CD14-positive monocyte (primary cell): ENCODE results near the gene S100A1. TPM values are rescaled to one million over a fixed set of nuclear protein-coding genes. Genes with fewer than 3 reads are reported as not detected.
A peak's percentile ranks its signal among the peaks of the same experiment; 100 is the strongest.

Experiments used
- DNase-seq, 3 donors: peaks; one replicate each; pipeline ENCODE4 v3.0.0-alpha.2; 2011 to 2022
- H2AFZ ChIP-seq: 2 replicates; pipeline ENCODE4 v1.6.0; 2012; ENCODE audit warnings: mild to moderate bottlenecking, low read depth, low read length, inconsistent platforms; ENCODE audit not compliant: insufficient read depth, poor library complexity, severe bottlenecking
- H3K27ac ChIP-seq, 2 donors: 1 replicate in 1 of 2; 2 replicates in 1 of 2; pipeline ENCODE4 v1.5.1; 2012 to 2013; ENCODE audit warnings: low read length in 2 of 2, control low read depth in 1 of 2, inconsistent platforms in 1 of 2, low read depth in 1 of 2, mild to moderate bottlenecking in 1 of 2
- H3K27me3 ChIP-seq, 2 donors: one replicate each; pipeline versions ENCODE4 v1.6.0 to v1.6.1; 2011 to 2013; ENCODE audit warnings: low read length in 2 of 2; ENCODE audit not compliant: control insufficient read depth in 2 of 2, insufficient read depth in 2 of 2
- H3K36me3 ChIP-seq, 2 donors: replicated peaks in 1 of 2; 1 replicate in 1 of 2; 2 replicates in 1 of 2; pipeline versions ENCODE4 v1.5.1 to v1.6.1; 2012 to 2013; ENCODE audit warnings: low read length in 2 of 2, control low read depth in 1 of 2, inconsistent platforms in 1 of 2, mild to moderate bottlenecking in 1 of 2; ENCODE audit not compliant: insufficient read depth in 2 of 2, control insufficient read depth in 1 of 2
- H3K4me1 ChIP-seq, 2 donors: 1 replicate in 1 of 2; 2 replicates in 1 of 2; pipeline versions ENCODE4 v1.5.1 to v1.6.1; 2012 to 2013; ENCODE audit warnings: low read length in 2 of 2, control low read depth in 1 of 2, inconsistent platforms in 1 of 2, mild to moderate bottlenecking in 1 of 2, moderate library complexity in 1 of 2; ENCODE audit not compliant: insufficient read depth in 2 of 2, control insufficient read depth in 1 of 2
- H3K4me2 ChIP-seq: replicated peaks from 2 replicates; pipeline ENCODE3; 2012; ENCODE audit warnings: low read length, moderate library complexity, mild to moderate bottlenecking; ENCODE audit not compliant: poor library complexity, severe bottlenecking; ENCODE audit errors: extremely low read depth
- H3K4me3 ChIP-seq, 3 experiments: fragments of 200-600 bp in 1 of 3; sonication (generic) in 1 of 3; replicated peaks in 1 of 3; 1 replicate in 2 of 3; 2 replicates in 1 of 3; pipeline ENCODE4 v1.5.1; 2011 to 2013; ENCODE audit warnings: low read length in 3 of 3, mild to moderate bottlenecking in 3 of 3, control low read depth in 2 of 3, low read depth in 2 of 3, inconsistent platforms in 1 of 3, moderate library complexity in 1 of 3
- H3K79me2 ChIP-seq: 2 replicates; pipeline ENCODE4 v1.6.0; 2012; ENCODE audit warnings: mild to moderate bottlenecking, control low read depth, inconsistent platforms, low read length, moderate library complexity; ENCODE audit not compliant: insufficient read depth
- H3K9ac ChIP-seq: 2 replicates; pipeline ENCODE4 v1.6.0; 2017; ENCODE audit warnings: low read length, mild to moderate bottlenecking; ENCODE audit not compliant: insufficient read depth, poor library complexity, severe bottlenecking
- H3K9me3 ChIP-seq, 2 donors: replicated peaks in 1 of 2; 1 replicate in 1 of 2; 2 replicates in 1 of 2; pipeline versions ENCODE4 v1.5.1 to v1.6.1; 2012 to 2013; ENCODE audit warnings: low read length in 2 of 2, control low read depth in 1 of 2; ENCODE audit not compliant: control insufficient read depth in 1 of 2, insufficient read depth in 1 of 2
- H4K20me1 ChIP-seq: 2 replicates; pipeline ENCODE4 v1.6.0; 2012; ENCODE audit warnings: mild to moderate bottlenecking, low read length, control low read depth, moderate library complexity; ENCODE audit not compliant: insufficient read depth
- H3K27ac Mint-ChIP-seq, 7 donors: one replicate each; pipeline ENCODE4 v1.8.0; 2020; ENCODE audit warnings: mild to moderate bottlenecking in 7 of 7, mixed read lengths in 7 of 7, moderate library complexity in 6 of 7, inconsistent platforms in 2 of 7
- H3K27me3 Mint-ChIP-seq, 3 donors: one replicate each; pipeline ENCODE4 v1.8.0; 2021 to 2022; ENCODE audit warnings: low read depth in 3 of 3, mild to moderate bottlenecking in 3 of 3, mixed read lengths in 3 of 3, moderate library complexity in 3 of 3, inconsistent platforms in 1 of 3
- H3K36me3 Mint-ChIP-seq, 2 donors: one replicate each; pipeline ENCODE4 v1.8.0; 2020; ENCODE audit warnings: mixed read lengths in 2 of 2, inconsistent platforms in 1 of 2, mild to moderate bottlenecking in 1 of 2
- H3K4me1 Mint-ChIP-seq: one replicate; pipeline ENCODE4 v1.8.0; 2020; ENCODE audit warnings: mild to moderate bottlenecking, mixed read lengths
- H3K4me3 Mint-ChIP-seq, 2 donors: one replicate each; pipeline ENCODE4 v1.8.0; 2020; ENCODE audit warnings: mild to moderate bottlenecking in 2 of 2, mixed read lengths in 2 of 2, moderate library complexity in 1 of 2
- H3K9me3 Mint-ChIP-seq, 7 donors: one replicate each; pipeline ENCODE4 v1.8.0; 2020 to 2022; ENCODE audit warnings: mixed read lengths in 7 of 7, mild to moderate bottlenecking in 6 of 7, moderate library complexity in 6 of 7, inconsistent platforms in 2 of 7
- WGBS: methylation state at CpG from one replicate; pipeline ENCODE4 v1.1.5; 2013; ENCODE audit warnings: missing lambda C conversion rate; ENCODE audit not compliant: insufficient coverage; 5-methylcytosine and 5-hydroxymethylcytosine counted together
- intact Hi-C, 2 donors: fragments of 100-400 bp; cut with micrococcal nuclease; formaldehyde crosslinking; loops; one replicate each; pipeline versions ENCODE4 v1.15.0 to v1.15.1; 2023
- polyA plus RNA-seq, 3 donors: library from polyadenylated mRNA; depleted of rRNA in 1 of 3; unstranded in 2 of 3; stranded (reverse) in 1 of 3; fragments of 300-500 nt in 2 of 3; fragments of >200 nt in 1 of 3; fragmentation: Illumina TruSeq in 2 of 3; gene quantifications; 1 replicate in 2 of 3; 2 replicates in 1 of 3; pipeline ENCODE4 v1.2.3, GENCODE V29; 2012 to 2021
- TF ChIP-seq, protein P1 (sequence below): fragments of 200-600 bp; IDR thresholded peaks from one replicate; pipeline ENCODE4 v1.8.0; 2022; ENCODE audit warnings: antibody characterized with exemption, mild to moderate bottlenecking

The S100A1 gene
- polyA plus RNA-seq, 3 donors, result not detected

DNA sequence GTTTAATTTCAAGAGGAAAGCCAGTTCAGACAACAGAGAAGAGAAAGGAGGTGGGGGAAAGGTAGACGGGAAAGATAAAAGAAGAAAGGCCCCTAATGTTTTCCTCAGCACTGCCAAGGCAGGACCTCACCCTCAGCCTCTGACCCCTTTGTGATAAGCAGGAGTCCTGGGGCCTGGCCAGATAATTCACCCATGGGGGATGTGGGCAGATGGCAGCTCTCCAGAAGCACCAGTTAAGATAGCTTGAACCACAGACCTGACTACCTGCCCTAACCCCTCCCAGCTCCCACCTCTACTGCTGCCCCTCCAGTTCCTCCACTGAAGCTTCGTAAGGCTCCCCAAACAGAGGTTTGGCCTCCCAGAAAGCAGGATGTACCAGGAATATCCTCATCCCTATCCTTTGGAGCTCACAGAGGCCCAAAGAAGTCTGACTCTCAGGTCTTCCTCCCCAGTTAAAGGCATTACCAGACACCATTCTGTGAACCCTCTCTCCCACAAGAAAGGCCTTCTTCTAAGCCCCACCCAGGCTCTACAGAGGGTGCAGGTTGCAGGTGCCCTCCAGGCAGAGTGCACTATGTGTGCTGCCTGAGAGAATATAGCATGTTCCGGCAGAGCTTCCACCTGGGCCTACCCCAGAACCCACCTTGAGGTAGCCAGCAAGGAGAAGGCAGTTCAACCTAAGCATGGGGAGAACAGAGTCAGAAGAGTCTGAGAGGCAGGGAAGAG lies 21.1 kb downstream of the S100A1 start:
- intact Hi-C loops, result no loop called here
- no peak for DNase-seq
- Histone ChIP-seq H3K9ac (no peak overlapping the region), H3K4me1 (peaks cover 40 to 48% of the 10 kb centered on the region in 2 donors), H3K4me3 (no peak overlapping the region), H3K36me3 (peaks cover 15 to 21% of the 10 kb centered on the region in 2 donors), H3K79me2 (peaks cover 16% of the 10 kb centered on the region), H3K9me3 (no peaks in the 10 kb centered on the region), H4K20me1 (peaks cover 15% of the 10 kb centered on the region), H3K27ac (no peak overlapping the region), H3K4me2 (no peak overlapping the region), H3K27me3 (no peaks in the 10 kb centered on the region), H2AFZ (no peak overlapping the region)
- peaks cover 23 to 24% of the 10 kb centered on the region in 2 donors for H3K36me3 Mint-ChIP-seq
- TF ChIP-seq, protein P1, sequence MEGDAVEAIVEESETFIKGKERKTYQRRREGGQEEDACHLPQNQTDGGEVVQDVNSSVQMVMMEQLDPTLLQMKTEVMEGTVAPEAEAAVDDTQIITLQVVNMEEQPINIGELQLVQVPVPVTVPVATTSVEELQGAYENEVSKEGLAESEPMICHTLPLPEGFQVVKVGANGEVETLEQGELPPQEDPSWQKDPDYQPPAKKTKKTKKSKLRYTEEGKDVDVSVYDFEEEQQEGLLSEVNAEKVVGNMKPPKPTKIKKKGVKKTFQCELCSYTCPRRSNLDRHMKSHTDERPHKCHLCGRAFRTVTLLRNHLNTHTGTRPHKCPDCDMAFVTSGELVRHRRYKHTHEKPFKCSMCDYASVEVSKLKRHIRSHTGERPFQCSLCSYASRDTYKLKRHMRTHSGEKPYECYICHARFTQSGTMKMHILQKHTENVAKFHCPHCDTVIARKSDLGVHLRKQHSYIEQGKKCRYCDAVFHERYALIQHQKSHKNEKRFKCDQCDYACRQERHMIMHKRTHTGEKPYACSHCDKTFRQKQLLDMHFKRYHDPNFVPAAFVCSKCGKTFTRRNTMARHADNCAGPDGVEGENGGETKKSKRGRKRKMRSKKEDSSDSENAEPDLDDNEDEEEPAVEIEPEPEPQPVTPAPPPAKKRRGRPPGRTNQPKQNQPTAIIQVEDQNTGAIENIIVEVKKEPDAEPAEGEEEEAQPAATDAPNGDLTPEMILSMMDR, result no peak
- peaks cover 47% of the 10 kb centered on the region for H3K4me1 Mint-ChIP-seq
- H3K27me3 Mint-ChIP-seq, result peaks cover 0 to 2% (median 2%) of the 10 kb centered on the region in 3 donors
- H3K9me3 Mint-ChIP-seq, result peaks cover 0 to 2% (median 0%) of the 10 kb centered on the region in 7 donors
- WGBS, result 89% methylated on average over 1 of the region's 3 CpGs
- peak overlapping the region in 2 of 7 donors; percentile 30 to 64 for H3K27ac Mint-ChIP-seq
- H3K4me3 Mint-ChIP-seq, result no peak overlapping the region

DNA sequence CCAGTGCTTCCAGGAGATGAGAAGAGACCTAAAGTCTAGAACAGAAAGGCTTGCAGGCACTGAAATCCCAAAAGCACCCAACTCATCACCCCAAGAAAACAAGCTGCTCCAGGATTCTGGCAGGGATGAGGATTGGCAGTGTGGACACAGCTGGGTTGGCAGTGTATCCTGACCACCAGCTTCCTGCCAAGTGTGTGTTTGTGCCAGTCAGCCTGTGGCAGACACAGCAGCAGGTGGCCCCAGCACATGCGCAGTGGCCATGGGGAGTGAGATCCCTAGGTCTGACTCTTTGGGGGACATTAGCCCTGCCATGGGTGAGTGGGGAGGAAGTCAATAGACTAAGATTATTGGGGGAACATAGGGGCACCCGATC lies 21.6 kb downstream of the S100A1 start:
- no peak overlapping the region for H3K27ac Mint-ChIP-seq
- H3K4me3 Mint-ChIP-seq, result no peak overlapping the region
- intact Hi-C loops, result no loop called here
- no peak overlapping the region for H2AFZ ChIP-seq
- H3K27me3 Mint-ChIP-seq, result peaks cover 0 to 2% (median 2%) of the 10 kb centered on the region in 3 donors
- H3K4me3 ChIP-seq, result no peak overlapping the region
- no peak overlapping the region for H3K27ac ChIP-seq
- H3K4me1 Mint-ChIP-seq, result peaks cover 44% of the 10 kb centered on the region
- H3K4me2 ChIP-seq, result no peak overlapping the region
- peaks cover 40 to 46% of the 10 kb centered on the region in 2 donors for H3K4me1 ChIP-seq
- no peaks in the 10 kb centered on the region for H3K27me3 ChIP-seq
- TF ChIP-seq, protein P1, result no peak
- 91% methylated on average over 2 of the region's 2 CpGs for WGBS
- no peaks in the 10 kb centered on the region for H3K9me3 ChIP-seq
- no peak overlapping the region for H3K9ac ChIP-seq
- H3K36me3 Mint-ChIP-seq, result peaks cover 18 to 19% of the 10 kb centered on the region in 2 donors
- peaks cover 0 to 2% (median 0%) of the 10 kb centered on the region in 7 donors for H3K9me3 Mint-ChIP-seq
- no peak for DNase-seq
- H3K36me3 ChIP-seq, result peaks cover 10 to 15% of the 10 kb centered on the region in 2 donors
- peaks cover 10% of the 10 kb centered on the region for H4K20me1 ChIP-seq
- peaks cover 11% of the 10 kb centered on the region for H3K79me2 ChIP-seq
